Type B pancreatic cell (in vitro differentiated cells): ENCODE results near the gene DERA. TPM values are rescaled to one million over a fixed set of nuclear protein-coding genes. Genes with fewer than 3 reads are reported as not detected.

Source experiments
- DNase-seq: peaks from one replicate; pipeline ENCODE4 v3.0.0; 2021; ENCODE audit warnings: mixed read lengths; ENCODE audit not compliant: unreplicated experiment; ENCODE audit errors: extremely low spot score
- H3K27ac Mint-ChIP-seq: 2 replicates; pipeline ENCODE4 v1.8.0; 2021; ENCODE audit warnings: mild to moderate bottlenecking, mixed read lengths
- H3K27me3 Mint-ChIP-seq: 2 replicates; pipeline ENCODE4 v1.8.0; 2021; ENCODE audit warnings: mixed read lengths
- H3K36me3 Mint-ChIP-seq: 2 replicates; pipeline ENCODE4 v1.8.0; 2021; ENCODE audit warnings: mixed read lengths
- H3K4me1 Mint-ChIP-seq: one replicate; pipeline ENCODE4 v1.8.0; 2021; ENCODE audit warnings: mixed read lengths; ENCODE audit not compliant: unreplicated experiment
- H3K4me3 Mint-ChIP-seq: 2 replicates; pipeline ENCODE4 v1.8.0; 2021; ENCODE audit warnings: mild to moderate bottlenecking, mixed read lengths
- H3K9me3 Mint-ChIP-seq: 2 replicates; pipeline ENCODE4 v1.8.0; 2021; ENCODE audit warnings: mixed read lengths
- CTCF ChIP-seq: fragments of 200-600 bp; sonication (generic); conservative IDR thresholded peaks from 2 replicates; pipeline ENCODE4 v1.5.0; 2021; ENCODE audit warnings: antibody characterized with exemption, mild to moderate bottlenecking
- total RNA-seq: library from RNA; stranded (reverse); gene quantifications from 2 replicates; pipeline ENCODE4 v1.2.1, GENCODE V29; 2021; ENCODE audit warnings: low replicate concordance

DERA gene
- total RNA-seq, 1 donor from 2014 or later = 33.9 TPM

GRCh38 chr12:15882118-15882971 is 28.8 kb upstream of the DERA start, which contains the start of gene STRAP:
TSS of gene STRAP (plus strand) at chr12:15882387. CDS start at chr12:15882708, 321 bp downstream.
- Mint-ChIP-seq H3K36me3 (peaks cover 33% of the 10 kb centered on the region), H3K27me3 (no peaks in the 10 kb centered on the region), H3K4me1 (peaks cover 20% of the 10 kb centered on the region), H3K4me3 (peak within 1 kb of the TSS; percentile 96), H3K9me3 (no peaks in the 10 kb centered on the region), H3K27ac (peak within 1 kb of the TSS; percentile 100)
- peak; percentile 97 for DNase-seq
- no peak for TF ChIP-seq CTCF

- TF ChIP-seq CTCF = no peak
- H3K36me3 Mint-ChIP-seq = peaks cover 39% of the 10 kb centered on the region
- DNase-seq = no peak
- no peaks in the 10 kb centered on the region for H3K9me3 Mint-ChIP-seq
- H3K27me3 Mint-ChIP-seq = no peaks in the 10 kb centered on the region
- peaks cover 22% of the 10 kb centered on the region for H3K4me1 Mint-ChIP-seq
- H3K4me3 Mint-ChIP-seq = peak overlapping the region; percentile 96
- peak overlapping the region; percentile 100 for H3K27ac Mint-ChIP-seq
These were observed 27.6 kb upstream of the DERA start for GRCh38 chr12:15883536-15883935.

DNA sequence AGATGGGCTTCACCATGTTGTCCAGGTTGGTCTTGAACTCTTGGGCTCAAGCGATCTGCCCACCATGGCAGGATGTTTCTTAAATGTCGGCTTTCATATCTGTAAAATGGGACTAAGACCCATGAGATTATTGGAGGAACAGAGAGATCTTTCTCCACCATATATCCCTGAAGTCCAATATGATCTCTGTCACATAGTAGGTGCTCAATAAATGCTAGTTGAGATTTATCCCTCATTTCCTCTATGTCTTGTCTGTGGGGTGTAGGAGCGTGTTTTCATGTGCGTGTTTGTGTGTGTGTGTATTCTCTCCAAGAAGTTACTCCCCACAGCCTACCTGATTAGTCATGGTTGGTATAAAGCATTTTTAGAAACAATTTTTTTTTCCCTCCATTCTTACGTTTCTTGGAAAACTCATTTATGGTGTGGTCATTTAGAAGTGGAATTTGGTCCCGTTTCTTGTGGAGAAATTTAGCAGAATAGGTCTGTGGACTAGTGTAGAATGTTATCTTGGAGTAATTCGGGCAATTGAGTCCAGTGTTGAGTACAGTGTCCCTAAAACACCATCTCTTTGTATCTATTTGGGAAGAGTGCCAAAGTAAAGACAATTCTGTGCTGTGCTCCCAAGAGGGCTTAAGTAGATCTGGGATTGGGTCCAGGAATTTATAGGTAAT is 24.6 kb upstream of the DERA start:
- peaks cover 22% of the 10 kb centered on the region for H3K4me1 Mint-ChIP-seq
- no peaks in the 10 kb centered on the region for H3K27me3 Mint-ChIP-seq
- H3K9me3 Mint-ChIP-seq = no peaks in the 10 kb centered on the region
- TF ChIP-seq CTCF = no peak
- peak overlapping the region; percentile 49 for H3K27ac Mint-ChIP-seq
- no peak for DNase-seq
- peak overlapping the region; percentile 32 for H3K4me3 Mint-ChIP-seq
- H3K36me3 Mint-ChIP-seq = peaks cover 50% of the 10 kb centered on the region

DNA sequence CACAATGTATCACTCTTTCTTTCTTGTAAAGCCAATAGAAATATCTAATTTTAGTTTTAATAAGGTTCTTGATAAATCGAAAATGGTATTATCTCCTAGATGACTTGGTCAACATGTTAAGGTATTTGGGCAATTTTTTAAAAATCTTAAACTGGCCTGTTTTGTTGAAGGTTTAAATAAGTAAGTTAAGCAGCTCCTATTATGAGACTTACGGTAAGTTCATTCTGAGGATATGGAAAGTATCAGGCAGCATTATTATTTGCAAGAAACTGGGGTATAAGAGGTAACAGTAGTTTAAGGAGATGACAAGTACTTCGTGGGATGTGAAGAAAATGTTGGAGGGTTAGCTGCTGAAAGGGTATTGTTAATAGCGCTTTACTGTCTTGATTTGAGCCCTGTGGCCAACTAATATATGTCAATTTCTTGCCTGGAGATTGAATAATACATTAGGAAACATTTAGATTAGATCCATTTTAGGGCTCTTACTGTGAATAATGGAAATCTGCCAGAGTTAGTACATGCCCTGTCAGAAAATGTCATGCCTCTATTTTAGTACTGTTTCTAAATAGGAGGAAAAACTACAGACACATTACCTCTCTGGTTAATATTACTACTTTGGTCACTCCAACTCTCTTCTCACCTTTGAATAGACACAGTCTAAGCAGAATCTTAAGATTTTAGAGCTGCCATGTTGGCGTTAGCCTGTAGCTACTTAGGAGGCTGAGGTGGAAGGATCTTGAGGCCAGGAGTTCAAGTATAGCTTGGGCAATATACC is 23.9 kb upstream of the DERA start:
- Mint-ChIP-seq H3K4me1 (peaks cover 22% of the 10 kb centered on the region), H3K27me3 (no peaks in the 10 kb centered on the region), H3K27ac (peak overlapping the region; percentile 49), H3K4me3 (peak overlapping the region; percentile 6), H3K36me3 (peaks cover 51% of the 10 kb centered on the region), H3K9me3 (no peaks in the 10 kb centered on the region)
- no peak for TF ChIP-seq CTCF
- no peak for DNase-seq

DNA sequence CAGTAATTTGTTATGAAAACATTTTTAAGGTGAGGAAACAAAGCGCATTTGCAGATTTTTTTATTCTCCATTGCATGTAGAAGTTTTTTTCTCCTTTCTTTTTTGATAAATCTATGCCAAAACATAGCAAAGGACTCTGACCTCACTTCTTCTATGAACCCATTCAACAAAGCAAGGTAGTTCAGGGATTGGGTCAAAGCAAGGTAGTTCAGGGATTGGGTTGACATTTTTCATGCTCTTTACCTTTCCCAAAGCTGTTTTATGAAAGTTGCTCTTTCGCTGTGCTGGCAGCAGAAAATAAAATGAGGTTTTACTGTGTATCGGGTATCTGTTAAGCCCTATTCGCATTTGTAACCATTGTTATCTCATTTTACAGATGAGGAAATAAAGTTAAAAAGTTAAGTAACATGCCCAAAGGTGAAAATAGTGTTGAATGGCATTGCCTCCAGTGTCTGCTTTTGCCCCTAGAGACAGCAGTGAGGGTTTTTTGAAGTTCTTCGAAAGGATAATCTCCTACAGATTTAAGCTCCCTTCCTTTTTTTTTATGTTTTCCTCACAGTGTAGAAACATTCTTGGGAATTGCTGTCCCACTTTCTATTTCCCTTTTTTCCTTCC is 18.4 kb upstream of the DERA start:
- no peaks in the 10 kb centered on the region for H3K27me3 Mint-ChIP-seq
- no peak overlapping the region for H3K4me3 Mint-ChIP-seq
- TF ChIP-seq CTCF = peak; percentile 28
- peaks cover 34% of the 10 kb centered on the region for H3K36me3 Mint-ChIP-seq
- no peaks in the 10 kb centered on the region for H3K9me3 Mint-ChIP-seq
- H3K4me1 Mint-ChIP-seq = no peaks in the 10 kb centered on the region
- no peak for DNase-seq
- no peak overlapping the region for H3K27ac Mint-ChIP-seq
